Cardiac septum (tissue), 1 donor: ENCODE results near the gene RIMS4. TPM values are rescaled to one million over a fixed set of nuclear protein-coding genes. Genes with fewer than 3 reads are reported as not detected.

Experiments
- DNase-seq: peaks from one replicate; pipeline ENCODE4 v3.0.0-alpha.2; 2020; ENCODE audit warnings: low spot score
- intact Hi-C: fragments of 100-400 bp; cut with DNase I; formaldehyde crosslinking; loops from one replicate; pipeline ENCODE4 v1.14.0; 2022
- total RNA-seq: library from RNA; stranded (reverse); fragmentation: NEBNext Ultra II Directional; extraction: Animal tissue kit (Norgen Biotek cat#: 25700); gene quantifications from one replicate; pipeline ENCODE4 v1.2.1, GENCODE V29; 2021
- donor health status: DM: no; HTN: no; CAD: no.

The RIMS4 gene
- total RNA-seq, 1 donor from 2014 or later, result 0.27 TPM

DNA sequence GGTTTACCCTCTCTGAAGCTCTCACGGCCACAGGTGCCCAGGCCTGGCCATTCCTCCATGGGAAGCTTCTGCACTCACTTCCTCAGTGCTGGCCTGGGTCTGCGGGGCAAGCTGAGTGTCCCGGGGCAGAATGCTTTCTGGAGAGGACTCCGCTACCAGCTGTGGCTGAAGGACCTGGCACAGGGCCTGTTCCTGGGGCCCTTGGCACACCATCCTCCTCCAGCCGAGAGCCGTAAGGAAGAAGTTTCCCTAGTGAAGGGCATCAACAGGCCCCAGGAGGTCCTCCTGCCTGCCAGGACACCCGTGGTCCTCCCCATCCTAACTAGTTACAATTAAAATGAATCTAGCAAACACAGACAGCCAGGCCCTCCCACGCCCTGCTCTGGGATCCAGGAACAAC lies 78.7 kb downstream of the RIMS4 start:
- no peak for DNase-seq
- intact Hi-C loops, result loop anchor here (10.0 kb wide), 2 partner anchors 197 to 347 kb away; no protein-coding TSS in a partner anchor

DNA sequence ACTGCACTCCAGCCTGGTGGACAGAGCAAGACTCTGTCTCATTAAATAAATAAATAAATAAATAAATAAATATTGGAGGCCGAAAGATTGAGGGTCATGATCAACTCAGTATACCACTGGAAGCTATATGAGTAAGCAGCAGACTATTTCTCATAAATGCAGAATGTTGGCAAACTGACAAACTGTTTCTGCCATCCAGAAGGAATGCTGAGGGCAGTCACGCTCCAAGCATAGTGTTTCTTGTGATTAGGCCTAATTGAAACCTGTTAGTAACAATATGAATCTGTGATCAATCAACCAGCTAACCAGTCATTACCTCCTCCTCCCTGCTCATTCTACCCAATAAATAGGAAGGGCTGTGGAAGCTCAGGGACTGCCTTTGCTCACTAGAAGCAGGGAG lies 79.9 kb downstream of the RIMS4 start:
- no peak for DNase-seq
- intact Hi-C loops, result loop anchor here (10.0 kb wide), 2 partner anchors 196 to 346 kb away; no protein-coding TSS in a partner anchor

DNA sequence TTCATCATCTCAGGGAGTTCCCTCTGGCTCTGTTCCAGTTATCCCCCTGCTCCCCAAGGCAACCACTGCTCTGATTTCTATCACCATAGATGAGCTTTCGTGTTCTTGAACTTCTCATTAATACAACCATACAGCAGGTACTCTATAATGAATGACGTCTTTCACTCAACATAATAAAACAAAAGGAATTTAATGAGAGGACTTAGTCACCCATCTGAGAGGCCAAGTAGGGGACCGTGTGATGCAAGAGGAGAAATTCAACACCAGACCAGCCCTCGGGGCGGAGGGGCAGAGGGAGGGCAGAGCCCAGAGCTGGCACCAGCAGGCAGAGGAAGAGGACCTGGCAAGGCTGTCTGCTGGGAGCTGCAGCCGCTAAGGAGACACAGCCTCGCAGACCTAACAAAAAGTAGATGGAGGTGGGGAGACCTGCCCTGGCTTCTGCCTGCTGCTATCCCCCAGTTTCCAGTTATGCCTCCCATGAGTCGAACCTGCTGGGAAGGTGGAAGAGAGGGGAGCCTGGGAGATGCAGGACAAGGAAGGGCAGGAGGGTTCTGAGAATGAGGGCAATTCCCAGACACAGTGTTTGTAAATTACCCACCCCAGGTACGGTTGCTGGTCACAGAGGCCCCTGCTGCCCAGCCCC lies 81.4 kb downstream of the RIMS4 start:
- DNase-seq, result no peak
- intact Hi-C loops, result no loop called here

DNA sequence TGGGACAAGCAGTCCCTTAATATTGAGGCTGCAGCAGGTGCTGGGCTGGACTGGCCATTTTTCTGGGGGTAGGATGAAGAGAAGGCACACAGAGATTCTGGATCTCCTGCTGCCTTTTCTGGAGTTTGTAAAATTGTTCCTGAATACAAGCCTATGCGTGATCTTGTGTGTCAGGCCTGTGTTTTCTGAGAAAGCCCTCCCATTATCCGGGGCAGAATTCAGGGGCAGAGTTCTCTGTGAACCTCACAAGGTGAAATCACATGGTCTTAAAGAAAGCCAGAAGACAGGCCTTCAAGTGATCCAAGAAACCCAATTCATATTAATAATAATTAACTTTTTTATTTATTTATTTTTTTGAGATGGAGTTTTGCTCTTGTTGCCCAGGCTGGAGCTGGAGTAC lies 82.7 kb downstream of the RIMS4 start:
- intact Hi-C loops, result no loop called here
- no peak for DNase-seq

DNA sequence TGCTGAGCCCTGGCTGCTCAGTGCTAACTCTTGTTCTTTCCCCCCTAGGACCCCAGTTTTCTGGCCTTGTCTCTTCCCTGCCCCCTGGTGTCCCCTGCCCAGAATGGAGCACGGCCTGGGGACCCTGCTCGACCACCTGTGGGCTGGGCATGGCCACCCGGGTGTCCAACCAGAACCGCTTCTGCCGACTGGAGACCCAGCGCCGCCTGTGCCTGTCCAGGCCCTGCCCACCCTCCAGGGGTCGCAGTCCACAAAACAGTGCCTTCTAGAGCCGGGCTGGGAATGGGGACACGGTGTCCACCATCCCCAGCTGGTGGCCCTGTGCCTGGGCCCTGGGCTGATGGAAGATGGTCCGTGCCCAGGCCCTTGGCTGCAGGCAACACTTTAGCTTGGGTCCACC lies 83.3 kb downstream of the RIMS4 start:
- intact Hi-C loops, result no loop called here

DNA sequence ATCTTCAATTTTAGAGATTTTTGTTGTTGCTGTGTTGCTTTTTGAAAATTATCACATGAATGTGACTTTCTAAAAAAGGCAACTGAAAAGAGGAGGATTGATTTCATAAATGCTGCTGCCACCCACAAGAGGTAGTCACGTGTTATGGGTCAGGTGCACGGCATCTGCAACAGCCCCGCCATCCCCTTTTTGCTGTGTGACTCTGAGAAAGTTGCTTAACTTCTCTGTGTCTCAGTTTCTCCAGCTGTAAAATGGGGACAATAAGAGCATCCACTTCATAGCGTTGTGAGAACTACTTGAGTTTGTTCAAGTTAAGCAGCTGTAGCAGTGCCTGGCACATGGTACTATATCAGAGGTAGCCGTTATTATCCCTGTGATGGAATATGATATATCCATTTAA lies 84.5 kb downstream of the RIMS4 start:
- DNase-seq, result no peak
- intact Hi-C loops, result no loop called here

More for the DNA sequence above, 83.3 kb downstream of the RIMS4 start:
- no peak for DNase-seq

DNA sequence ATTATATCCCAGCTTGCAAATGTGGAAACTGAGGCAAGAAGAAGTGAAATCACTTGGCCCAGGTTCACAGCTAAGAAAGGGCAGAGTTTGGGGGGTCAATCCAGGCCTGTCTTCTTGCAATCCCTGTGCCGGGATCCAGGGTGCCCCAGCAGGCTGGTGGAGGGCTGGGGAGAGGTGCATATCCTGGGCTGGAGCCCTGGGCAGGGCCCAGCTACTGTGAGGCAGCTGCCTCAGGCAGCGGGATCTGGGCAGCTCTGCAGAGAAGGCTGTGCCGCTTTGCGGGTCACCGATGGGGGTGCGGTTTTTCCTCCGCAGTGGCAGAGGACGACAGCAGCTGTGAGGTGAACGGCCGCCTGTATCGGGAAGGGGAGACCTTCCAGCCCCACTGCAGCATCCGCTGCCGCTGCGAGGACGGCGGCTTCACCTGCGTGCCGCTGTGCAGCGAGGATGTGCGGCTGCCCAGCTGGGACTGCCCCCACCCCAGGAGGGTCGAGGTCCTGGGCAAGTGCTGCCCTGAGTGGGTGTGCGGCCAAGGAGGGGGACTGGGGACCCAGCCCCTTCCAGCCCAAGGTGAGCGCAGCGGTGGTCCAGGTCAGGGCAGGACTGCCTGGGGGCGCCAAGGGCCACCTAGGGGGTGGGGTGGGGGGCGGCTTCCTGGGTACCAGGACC lies 85.8 kb downstream of the RIMS4 start:
- no peak for DNase-seq

DNA sequence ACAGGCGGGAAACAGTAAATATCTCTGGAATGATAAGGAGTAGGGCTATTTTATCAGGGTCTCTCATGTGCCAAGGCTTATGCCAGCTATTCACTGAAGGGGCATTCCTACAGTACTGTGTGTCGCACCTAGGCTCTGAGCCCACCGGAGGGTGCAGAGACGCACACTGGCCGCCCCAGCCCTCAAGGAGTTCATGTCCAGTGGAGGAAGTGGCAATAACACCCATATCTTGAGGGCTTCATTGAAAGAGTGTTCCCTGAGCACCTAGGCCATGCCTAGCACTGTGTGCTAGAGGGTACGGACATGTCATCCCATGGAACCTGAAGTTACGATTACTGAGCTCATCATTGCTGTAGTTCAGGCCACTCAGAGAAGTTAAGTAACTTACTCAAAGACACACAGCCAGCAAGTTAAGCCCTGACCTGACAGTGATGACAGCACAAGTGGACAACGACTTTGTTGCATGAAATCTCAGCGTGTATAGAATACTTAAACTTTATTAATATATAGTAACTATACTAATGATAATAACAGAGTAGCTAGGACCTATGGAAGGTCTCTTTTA lies 86.5 kb downstream of the RIMS4 start:
- intact Hi-C loops, result no loop called here
- DNase-seq, result no peak

More for the DNA sequence above, 85.8 kb downstream of the RIMS4 start:
- intact Hi-C loops, result no loop called here

DNA sequence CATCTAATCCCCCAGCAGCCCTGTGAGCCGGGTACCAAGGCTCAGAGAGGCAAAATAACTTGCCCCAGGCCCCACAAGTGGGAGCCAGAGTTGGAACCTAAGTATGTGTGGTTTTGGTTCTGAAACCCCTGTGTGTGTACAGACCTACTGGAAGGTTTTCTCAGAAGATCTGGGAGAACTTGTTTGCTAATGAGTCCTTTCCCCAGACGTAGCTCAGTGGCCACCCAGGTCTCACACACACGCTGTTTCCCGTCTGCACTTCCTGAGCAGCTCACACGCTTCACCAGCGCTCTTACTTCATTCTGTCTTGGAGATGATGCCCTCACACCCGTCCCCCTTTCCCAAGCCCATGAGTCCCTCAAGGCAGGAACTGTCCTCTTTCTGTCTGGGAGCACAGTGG lies 87.0 kb downstream of the RIMS4 start:
- DNase-seq, result no peak
- intact Hi-C loops, result no loop called here

DNA sequence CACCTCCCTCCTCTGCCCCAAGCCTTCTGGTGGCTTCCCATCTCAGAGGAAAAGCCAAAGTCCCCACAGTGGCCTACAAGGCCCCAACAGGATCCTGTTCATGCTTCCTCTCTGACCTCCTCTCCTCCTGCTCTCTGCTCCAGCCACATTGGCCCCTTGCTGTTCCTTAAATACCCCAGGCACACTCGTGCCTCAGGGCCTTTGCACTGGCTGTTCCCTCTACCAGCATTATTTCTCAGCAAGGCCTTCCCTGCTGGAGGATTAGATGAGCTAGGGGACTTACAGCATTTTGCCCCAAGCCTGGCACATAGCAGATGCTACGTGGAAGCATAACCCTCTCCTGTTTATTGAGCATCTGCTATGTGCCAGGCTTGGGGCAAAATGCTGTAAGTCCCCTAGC lies 87.4 kb downstream of the RIMS4 start:
- intact Hi-C loops, result no loop called here
- no peak for DNase-seq

DNA sequence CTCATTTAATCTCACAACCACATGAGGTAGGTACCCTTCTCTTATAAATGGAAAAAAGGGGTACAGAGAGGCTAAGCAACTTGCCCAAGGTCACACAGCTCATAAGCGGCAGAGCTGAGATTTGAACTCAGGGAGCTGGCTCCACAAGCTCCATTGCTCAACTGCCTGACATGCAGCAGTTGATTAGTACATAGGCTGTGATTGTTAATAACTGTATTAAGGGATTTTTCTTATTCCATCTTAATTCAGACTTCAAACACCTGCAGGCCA lies 88.6 kb downstream of the RIMS4 start:
- intact Hi-C loops, result no loop called here

DNA sequence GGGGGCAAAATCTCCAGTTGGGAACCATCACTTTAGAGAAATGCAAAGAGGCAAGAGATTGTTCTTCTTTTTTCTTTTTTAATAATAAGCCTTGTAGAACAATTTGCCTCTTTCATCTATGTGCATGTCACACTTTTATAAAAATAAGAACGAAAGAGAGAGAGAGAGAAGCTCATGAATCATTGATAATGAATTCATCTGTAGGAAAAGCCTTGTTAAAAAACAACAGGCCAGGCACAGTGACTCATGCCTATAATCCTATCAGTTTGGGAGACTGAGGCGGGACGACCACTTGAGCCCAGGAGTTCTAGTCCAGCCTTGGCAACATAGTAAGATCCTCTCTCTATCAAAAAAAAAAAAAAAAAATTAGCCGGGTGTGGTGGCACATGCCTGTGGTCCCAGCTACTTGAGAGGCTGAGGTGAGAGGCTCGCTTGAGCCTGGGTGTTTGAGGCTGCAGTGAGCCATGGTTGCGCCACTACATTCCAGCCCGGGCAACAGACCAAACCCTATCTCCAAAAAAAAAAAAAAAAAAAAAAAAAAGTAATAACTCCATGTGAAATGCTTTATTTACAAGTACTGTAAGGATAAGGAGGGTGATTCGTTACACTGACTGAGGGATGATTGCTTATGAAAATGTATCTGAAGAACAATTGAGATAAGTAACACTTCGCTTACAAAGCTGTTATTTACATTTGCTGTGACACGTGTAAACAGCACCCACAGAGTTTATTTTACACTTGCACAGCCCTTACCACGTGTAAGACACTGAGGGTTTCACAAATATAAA lies 89.2 kb downstream of the RIMS4 start:
- DNase-seq, result no peak
- intact Hi-C loops, result no loop called here

More for the DNA sequence above, 88.6 kb downstream of the RIMS4 start:
- DNase-seq, result no peak

DNA sequence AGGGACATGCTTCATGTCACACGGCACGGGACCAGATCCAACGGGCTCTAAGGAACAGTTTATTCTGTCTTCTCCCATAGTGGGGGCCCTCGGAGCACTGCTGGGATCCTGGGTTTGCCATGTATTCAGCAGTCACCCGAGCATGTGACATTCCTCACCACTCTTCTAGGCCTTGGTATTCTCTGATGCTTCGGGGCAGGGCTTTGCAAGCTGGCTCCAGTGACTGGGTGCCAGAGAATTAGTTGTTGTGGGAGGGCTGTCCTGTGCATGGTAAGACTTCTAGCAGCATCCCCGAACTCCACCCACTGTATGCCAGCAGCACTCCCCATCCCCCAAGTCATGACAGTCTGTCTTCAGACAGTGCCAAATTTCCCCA lies 89.7 kb downstream of the RIMS4 start:
- DNase-seq, result no peak
- intact Hi-C loops, result no loop called here

DNA sequence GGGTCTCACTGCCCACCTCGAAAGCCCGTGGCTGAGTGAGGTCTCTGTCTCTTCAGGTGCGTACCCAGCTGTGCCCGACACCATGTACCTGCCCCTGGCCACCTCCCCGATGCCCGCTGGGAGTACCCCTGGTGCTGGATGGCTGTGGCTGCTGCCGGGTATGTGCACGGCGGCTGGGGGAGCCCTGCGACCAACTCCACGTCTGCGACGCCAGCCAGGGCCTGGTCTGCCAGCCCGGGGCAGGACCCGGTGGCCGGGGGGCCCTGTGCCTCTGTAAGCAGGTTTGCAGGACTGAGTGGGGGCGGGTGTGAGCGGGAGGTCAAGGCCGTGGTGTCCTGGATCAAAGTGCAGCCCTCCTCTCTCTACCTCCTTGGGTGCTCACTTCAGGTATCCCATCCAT lies 90.5 kb downstream of the RIMS4 start:
- no peak for DNase-seq

DNA sequence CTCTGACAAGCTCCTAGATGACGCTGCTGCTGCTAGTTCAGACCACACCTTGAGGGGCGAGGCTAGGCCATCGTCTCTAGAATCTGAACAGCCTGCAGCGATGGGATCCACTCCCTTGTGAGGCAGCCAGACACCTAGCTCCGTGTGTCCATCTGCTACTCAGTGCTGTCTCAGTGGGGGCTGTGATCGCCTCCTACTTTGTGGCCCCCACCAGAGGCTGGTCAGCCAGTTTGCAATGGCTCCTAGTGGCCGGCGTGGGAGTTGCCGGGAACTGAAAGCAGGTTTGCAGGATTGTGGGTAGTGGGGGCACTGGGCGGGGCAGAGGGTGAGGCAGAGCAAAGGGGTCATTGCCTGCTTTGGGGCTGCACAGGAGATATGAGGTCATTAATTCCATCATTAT lies 92.4 kb downstream of the RIMS4 start:
- no peak for DNase-seq
- intact Hi-C loops, result no loop called here

More for the DNA sequence above, 90.5 kb downstream of the RIMS4 start:
- intact Hi-C loops, result no loop called here

DNA sequence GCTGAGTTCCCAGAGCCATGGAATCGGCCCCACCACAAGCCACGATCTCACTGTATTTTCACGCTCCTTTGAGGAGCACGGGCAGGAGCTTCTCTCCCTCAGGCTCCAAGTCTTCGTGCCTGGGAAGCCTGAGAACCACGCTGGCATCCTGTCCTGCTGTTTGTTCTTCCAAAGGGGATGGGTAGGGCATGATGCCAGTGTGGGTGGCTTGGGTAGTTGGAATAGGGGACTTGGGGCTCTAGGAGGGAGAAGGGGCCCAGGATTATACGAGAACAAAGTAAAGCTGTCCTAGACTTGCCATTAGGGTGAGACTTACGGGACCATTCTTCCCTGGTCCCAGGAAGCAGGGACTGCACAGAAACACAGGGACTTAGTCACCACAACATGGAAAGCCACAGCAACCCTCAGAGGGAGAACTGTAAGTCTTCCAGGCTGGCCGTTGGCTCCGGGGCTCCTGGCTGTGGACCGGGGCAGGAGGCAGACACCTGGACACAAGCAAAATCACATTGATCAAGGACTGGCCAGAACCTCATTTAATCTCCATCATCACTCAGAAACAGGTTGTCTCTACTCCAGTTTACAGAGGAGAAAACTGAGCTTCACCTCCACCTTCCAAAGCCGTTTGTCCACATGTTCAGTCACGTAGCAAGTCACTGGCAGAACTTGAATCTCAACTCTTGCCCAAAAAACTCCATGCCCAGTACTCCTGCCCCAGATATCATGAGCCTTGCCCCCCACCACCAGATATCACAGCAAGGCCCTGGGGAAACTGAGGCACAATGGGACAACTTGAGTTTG lies 93.8 kb downstream of the RIMS4 start:
- no peak for DNase-seq
- intact Hi-C loops, result no loop called here

DNA sequence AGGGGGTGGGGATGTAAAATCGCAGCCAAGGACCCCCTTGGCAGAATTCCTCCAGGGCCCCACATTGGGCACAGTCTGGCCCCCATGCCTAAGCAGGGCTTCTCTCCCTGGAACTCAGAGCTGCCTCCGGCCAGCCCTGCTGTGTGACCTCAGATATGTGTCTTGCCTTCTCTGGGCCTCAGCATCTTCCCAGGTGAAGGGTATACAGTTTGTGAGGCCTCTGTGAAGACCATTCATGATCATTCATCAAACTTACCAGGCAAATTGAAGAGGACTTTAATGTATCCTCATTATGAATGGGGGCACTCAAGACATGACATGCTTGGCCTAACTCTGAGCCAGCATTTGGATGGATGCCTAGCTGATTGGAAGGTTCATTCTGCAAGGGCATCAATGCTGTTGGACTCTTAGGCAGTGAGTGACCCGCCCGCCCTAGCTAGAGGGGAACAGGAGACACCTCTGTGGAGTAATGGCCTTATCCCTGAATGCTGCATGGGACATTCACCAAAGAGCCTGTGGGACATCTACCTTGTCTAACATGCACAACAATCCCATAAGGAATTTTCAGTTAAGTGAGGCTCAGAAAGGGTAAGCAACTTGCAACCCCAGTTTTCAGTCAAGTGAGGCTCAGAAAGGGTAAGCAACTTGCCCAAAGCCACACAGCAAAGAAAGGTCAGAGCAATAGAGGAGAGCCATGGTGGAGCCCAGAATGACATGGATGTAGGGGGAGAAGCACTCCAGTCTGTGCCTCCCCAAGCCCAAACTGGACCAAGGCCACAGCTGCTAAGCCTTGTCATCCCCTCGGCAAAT lies 94.6 kb downstream of the RIMS4 start:
- intact Hi-C loops, result no loop called here
- no peak for DNase-seq

DNA sequence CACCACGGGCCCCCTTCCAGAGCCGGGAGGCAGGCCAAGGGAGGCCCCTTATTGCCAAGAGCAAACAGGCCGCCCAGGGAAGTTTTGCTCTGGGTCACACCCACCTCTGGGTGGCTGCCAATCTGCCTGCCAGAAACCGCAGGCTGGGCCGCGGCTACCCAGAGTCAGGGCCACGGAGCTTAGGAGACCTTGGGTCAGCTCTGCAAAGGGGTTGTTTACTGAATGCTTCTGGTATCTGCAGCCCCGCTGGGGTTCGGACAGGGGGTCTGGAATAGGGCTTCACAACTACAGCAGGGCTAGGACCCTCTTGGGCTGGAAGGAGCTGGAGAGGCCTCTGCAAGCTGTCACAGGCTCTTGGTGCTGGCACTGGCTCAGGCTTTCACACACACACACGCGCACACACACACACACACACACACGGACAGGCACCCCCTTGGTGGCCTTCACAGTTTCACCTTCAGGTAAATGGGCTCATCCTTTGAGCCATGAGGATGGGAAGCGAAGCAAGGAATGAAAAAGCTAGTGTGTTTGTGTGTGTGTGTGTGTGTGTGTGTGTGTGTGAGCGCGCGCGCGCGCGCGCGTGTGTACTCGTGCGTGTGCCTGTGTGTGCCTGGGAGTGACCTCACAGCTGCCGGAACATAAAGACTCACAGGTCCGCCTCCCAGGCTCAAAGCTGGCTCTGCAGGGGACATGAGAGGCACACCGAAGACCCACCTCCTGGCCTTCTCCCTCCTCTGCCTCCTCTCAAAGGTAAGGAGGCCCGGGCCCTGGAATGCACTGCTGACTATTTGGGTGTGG lies 95.4 kb downstream of the RIMS4 start, which contains the start of gene CCN5:
Gene CCN5 (plus strand): TSS at position 669 of the 798 bp plus-strand sequence. CDS start 22 bp downstream, at position 691.
- intact Hi-C loops, result no loop called here
- DNase-seq, result peak; percentile 89
